Measurements from ENCODE around the gene HOXA4.

HOXA4 gene

DNA sequence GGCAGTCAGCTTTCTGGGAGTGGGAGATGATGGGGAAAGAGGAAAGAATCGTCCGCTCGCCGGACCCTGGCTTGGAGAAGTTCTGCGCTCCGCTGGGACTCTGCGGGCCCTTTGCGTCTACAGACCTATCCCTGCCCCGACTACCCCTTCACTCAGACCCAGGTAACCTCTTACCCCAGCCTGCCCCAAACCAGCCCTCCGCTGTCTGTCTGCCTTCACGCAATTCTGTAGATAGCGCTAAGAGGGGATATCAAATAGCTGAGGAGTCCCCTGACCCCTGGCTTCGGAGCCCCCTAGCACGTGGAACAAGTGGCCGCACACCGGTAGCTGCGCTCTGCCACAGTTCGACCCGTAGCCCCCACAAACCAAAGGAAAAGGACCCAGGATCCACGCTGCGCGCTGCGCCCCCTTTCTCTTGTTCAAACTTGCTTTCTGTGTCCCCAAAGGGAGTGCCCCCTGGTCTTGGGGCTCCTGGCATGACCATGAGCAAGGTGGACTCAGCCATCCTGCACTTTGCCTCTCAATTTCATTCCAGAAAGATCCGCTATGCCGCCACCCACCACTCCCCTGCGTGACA, 7.0 kb downstream of the HOXA4 start:
- TF ChIP-seq, protein P1, sequence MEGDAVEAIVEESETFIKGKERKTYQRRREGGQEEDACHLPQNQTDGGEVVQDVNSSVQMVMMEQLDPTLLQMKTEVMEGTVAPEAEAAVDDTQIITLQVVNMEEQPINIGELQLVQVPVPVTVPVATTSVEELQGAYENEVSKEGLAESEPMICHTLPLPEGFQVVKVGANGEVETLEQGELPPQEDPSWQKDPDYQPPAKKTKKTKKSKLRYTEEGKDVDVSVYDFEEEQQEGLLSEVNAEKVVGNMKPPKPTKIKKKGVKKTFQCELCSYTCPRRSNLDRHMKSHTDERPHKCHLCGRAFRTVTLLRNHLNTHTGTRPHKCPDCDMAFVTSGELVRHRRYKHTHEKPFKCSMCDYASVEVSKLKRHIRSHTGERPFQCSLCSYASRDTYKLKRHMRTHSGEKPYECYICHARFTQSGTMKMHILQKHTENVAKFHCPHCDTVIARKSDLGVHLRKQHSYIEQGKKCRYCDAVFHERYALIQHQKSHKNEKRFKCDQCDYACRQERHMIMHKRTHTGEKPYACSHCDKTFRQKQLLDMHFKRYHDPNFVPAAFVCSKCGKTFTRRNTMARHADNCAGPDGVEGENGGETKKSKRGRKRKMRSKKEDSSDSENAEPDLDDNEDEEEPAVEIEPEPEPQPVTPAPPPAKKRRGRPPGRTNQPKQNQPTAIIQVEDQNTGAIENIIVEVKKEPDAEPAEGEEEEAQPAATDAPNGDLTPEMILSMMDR (IDR thresholded peaks at IDR 0.05; ENCODE audit: low read depth, low read length, missing control alignments): no peak
- H3K4me3 ChIP-seq (replicated peaks; ENCODE audit: low read depth, low read length): no peak overlapping the region
- no peak for DNase-seq (ENCODE audit: extremely low read depth, low read depth)

- no peak for DNase-seq (ENCODE audit: extremely low read depth, low read depth)
- TF ChIP-seq, protein P1 (IDR thresholded peaks at IDR 0.05; ENCODE audit: low read depth, low read length, missing control alignments): no peak
- no peak overlapping the region for H3K4me3 ChIP-seq (replicated peaks; ENCODE audit: low read depth, low read length)
Measured at GRCh38 chr7:27123007-27123476, 7.5 kb downstream of the HOXA4 start.

DNA sequence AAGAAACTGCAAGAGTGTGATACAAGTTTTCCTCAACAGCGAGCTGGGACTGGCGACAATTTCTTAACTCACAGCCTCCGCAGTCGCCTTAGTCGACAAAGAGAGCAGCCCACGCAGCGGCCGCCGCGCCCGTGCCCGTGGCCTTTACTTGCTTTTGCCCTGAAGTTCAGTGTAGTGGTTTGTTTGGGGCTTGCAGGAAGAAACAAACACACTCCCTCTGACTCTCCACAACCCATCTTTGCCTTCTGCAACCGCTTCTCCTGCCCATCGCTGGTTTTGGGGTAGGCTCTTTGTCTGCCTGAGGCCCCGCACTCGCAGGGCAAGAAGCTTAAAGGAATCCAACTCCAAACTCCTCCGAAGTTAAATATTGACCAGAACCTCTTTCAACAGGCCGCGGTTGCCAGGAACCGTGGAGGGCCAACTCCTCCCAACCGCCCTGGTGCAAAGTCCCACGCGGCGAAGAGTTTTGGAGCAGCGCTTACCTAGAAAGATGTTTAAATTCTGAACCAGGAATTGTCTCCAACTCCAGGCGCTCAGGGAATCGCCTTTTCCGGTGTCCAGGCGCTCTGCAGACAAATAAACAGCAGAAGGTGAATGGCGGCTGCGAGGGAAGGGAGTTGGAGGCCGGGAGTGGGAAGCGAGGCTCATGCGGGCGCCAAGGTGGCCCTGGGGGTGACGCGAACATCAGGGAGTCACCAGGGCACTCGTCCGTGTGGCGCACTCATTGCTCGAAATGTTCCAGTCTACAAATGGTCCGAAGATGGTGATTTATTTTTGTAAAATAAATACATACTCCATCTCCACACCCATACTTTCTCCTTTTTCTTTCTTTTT, 8.3 kb downstream of the HOXA4 start:
- no peak for DNase-seq (ENCODE audit: extremely low read depth, low read depth)
- TF ChIP-seq, protein P1 (IDR thresholded peaks at IDR 0.05; ENCODE audit: low read depth, low read length, missing control alignments): no peak
- H3K4me3 ChIP-seq (replicated peaks; ENCODE audit: low read depth, low read length): no peak overlapping the region

- TF ChIP-seq, protein P1 (IDR thresholded peaks at IDR 0.05; ENCODE audit: low read depth, low read length, missing control alignments): no peak
- DNase-seq (ENCODE audit: extremely low read depth, low read depth): no peak
- H3K4me3 ChIP-seq (replicated peaks; ENCODE audit: low read depth, low read length): no peak overlapping the region
Measured at GRCh38 chr7:27121684-27122076, 8.9 kb downstream of the HOXA4 start.

DNA sequence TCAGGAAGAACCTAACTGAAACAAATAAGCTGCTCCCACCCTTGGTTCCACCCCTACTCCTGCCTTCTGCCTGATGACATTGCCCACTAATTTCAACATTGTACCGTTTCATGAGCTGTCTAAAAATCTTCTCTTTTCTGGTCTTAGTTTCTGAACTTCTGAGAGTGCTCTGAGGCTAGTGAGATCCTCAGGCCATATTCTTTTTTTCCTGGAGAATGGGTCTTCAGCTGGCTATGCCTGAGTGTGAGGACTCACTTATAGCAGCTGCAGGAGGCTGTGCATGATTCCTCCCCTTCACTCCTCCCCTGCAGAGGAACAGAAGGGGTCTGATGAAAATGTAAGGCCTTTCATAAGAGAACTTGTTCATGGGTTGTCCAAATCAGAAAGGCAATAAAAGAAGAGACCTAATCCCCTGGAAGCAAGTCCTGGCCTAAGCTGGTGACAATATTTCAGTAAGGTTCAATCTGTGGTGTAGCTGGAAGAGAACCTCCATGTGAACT, 11.1 kb downstream of the HOXA4 start:
- DNase-seq (ENCODE audit: extremely low read depth, low read depth): no peak
- H3K4me3 ChIP-seq (replicated peaks; ENCODE audit: low read depth, low read length): no peak overlapping the region
- TF ChIP-seq, protein P1 (IDR thresholded peaks at IDR 0.05; ENCODE audit: low read depth, low read length, missing control alignments): no peak

- TF ChIP-seq, protein P1 (IDR thresholded peaks at IDR 0.05; ENCODE audit: low read depth, low read length, missing control alignments): no peak
- no peak overlapping the region for H3K4me3 ChIP-seq (replicated peaks; ENCODE audit: low read depth, low read length)
- DNase-seq (ENCODE audit: extremely low read depth, low read depth): no peak
Measured at GRCh38 chr7:27118580-27118979, 12.0 kb downstream of the HOXA4 start.

Data from HFF-Myc (cell line).